Body of pancreas (tissue), 4 donors: ENCODE results near the gene PAWR. TPM values are rescaled to one million over a fixed set of nuclear protein-coding genes. Genes with fewer than 3 reads are reported as not detected.
"Not testable (repeated sequence)": the region's sequence is repeated elsewhere in the genome, so short reads cannot be mapped to it uniquely, and the experiment has no call there.

Source experiments
- ATAC-seq: fragments of 150-250 bp; one replicate; pipeline ENCODE4 v1.9.1; 2016
- DNase-seq, 4 donors: peaks; one replicate each; pipeline ENCODE4 v3.0.0-alpha.2; 2019
- H3K27ac ChIP-seq, 4 donors: fragments of 200-600 bp; sonication (generic); 1 replicate in 3 of 4; 2 replicates in 1 of 4; pipeline versions ENCODE4 v1.5.1 to v1.6.1; 2016 to 2019; ENCODE audit warnings: mild to moderate bottlenecking in 1 of 4, mixed read lengths in 1 of 4, moderate library complexity in 1 of 4
- H3K27me3 ChIP-seq, 2 donors: fragments of 200-600 bp; sonication (generic); one replicate each; pipeline ENCODE4 v1.6.0; 2016; ENCODE audit warnings: mild to moderate bottlenecking in 1 of 2
- H3K36me3 ChIP-seq, 2 donors: fragments of 200-600 bp; sonication (generic); replicated peaks in 1 of 2; 2 replicates each; pipeline ENCODE4 v1.5.1; 2016; ENCODE audit warnings: low read depth in 2 of 2; ENCODE audit not compliant: insufficient read depth in 1 of 2
- H3K4me1 ChIP-seq: fragments of 200-600 bp; sonication (generic); one replicate; pipeline ENCODE4 v1.6.0; 2016
- H3K4me3 ChIP-seq, 2 donors: fragments of 200-600 bp; sonication (generic); 1 replicate in 1 of 2; 2 replicates in 1 of 2; pipeline ENCODE4 v1.5.1; 2016 to 2019
- H3K9me3 ChIP-seq, 3 donors: fragments of 200-600 bp; sonication (generic); 1 replicate in 2 of 3; 2 replicates in 1 of 3; pipeline ENCODE4 v1.5.1; 2016
- POLR2A ChIP-seq, 3 donors: fragments of 450-650 bp; IDR thresholded peaks; one replicate each; pipeline ENCODE4 v1.6.1; 2016; ENCODE audit warnings: antibody characterized with exemption in 3 of 3, mild to moderate bottlenecking in 2 of 3
- WGBS, 2 donors: methylation state at CpG; one replicate each; pipeline ENCODE4 v1.1.5; 2017; 5-methylcytosine and 5-hydroxymethylcytosine counted together
- intact Hi-C: fragments of 100-400 bp; cut with DNase I; formaldehyde crosslinking; loops from one replicate; pipeline ENCODE4 v1.15.1; 2023
- total RNA-seq, 2 donors: library from RNA; depleted of rRNA; stranded (reverse); fragments of >200 nt; gene quantifications; one replicate each; pipeline ENCODE4 v1.1.0, GENCODE V29; 2016
- TF ChIP-seq, protein P1 (sequence below), 7 experiments: fragments of 450-650 bp in 4 of 7; fragments of 200-600 bp in 3 of 7; sonication (generic) in 3 of 7; IDR thresholded peaks; one replicate each; pipeline ENCODE4 v1.5.1; 2016 to 2019; ENCODE audit warnings: antibody characterized with exemption in 7 of 7

The PAWR gene
- total RNA-seq, 2 donors from 2014 or later = 19.8 to 49.0 TPM

DNA sequence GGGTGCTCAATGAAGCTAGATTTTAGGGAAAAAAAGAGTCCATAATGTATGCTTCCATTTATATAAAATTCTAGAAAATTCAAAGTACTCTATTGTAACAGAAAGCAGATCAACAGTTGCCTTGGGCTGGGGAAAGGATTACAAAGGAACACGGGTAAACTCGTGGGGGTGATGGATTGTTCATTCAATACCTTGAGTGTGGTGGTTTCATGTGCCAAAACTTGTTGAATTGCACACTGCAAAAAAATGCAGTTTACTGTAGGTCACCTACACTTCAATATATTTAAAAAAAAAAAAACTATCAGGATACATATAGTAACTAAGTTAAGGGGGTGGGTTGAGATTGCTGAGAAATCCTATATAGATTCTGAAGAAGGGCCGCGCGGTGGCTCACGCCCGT is 33.6 kb downstream of the PAWR start:
- intact Hi-C loops = no loop called here
- H3K9me3 ChIP-seq = no peaks in the 10 kb centered on the region
- H3K4me3 ChIP-seq = no peak overlapping the region
- no peaks in the 10 kb centered on the region for H3K27me3 ChIP-seq
- H3K36me3 ChIP-seq = no peaks in the 10 kb centered on the region
- DNase-seq (no peak), ATAC-seq (no peak)
- H3K27ac ChIP-seq = no peak overlapping the region
- peaks cover 17% of the 10 kb centered on the region for H3K4me1 ChIP-seq
- TF ChIP-seq, protein P1, sequence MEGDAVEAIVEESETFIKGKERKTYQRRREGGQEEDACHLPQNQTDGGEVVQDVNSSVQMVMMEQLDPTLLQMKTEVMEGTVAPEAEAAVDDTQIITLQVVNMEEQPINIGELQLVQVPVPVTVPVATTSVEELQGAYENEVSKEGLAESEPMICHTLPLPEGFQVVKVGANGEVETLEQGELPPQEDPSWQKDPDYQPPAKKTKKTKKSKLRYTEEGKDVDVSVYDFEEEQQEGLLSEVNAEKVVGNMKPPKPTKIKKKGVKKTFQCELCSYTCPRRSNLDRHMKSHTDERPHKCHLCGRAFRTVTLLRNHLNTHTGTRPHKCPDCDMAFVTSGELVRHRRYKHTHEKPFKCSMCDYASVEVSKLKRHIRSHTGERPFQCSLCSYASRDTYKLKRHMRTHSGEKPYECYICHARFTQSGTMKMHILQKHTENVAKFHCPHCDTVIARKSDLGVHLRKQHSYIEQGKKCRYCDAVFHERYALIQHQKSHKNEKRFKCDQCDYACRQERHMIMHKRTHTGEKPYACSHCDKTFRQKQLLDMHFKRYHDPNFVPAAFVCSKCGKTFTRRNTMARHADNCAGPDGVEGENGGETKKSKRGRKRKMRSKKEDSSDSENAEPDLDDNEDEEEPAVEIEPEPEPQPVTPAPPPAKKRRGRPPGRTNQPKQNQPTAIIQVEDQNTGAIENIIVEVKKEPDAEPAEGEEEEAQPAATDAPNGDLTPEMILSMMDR (IDR thresholded peaks at IDR 0.05) = no peak
- TF ChIP-seq POLR2A (IDR thresholded peaks at IDR 0.05) = no peak
- WGBS, 2 donors = 94 to 99% methylated on average over 7 of the region's 7 CpGs

DNA sequence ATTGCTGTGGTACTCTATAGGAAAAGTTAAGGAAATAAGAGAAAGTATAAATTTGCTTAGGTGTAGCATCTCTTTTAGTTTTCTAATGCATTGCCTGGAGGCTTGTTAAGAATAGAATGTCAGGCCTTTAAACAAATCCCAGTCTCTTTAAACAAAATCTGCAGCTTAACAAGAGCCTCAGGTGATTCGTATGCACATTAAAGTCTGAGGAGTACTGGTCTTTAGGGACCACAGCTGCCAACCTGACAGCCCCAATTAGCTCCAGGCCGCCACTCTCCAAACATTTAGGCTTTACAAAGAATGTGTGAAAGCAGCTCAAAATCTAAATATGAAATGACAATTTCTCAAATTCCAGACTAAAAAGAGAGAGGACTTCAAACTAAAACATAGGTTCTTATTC is 35.7 kb downstream of the PAWR start:
- peaks cover 12% of the 10 kb centered on the region for H3K4me1 ChIP-seq
- H3K4me3 ChIP-seq = no peak overlapping the region
- no peaks in the 10 kb centered on the region for H3K9me3 ChIP-seq
- H3K27me3 ChIP-seq = no peaks in the 10 kb centered on the region
- ATAC-seq (no peak), DNase-seq (no peak)
- H3K27ac ChIP-seq = no peak overlapping the region
- H3K36me3 ChIP-seq = no peaks in the 10 kb centered on the region
- TF ChIP-seq, protein P1 (IDR thresholded peaks at IDR 0.05) = no peak
- no peak for TF ChIP-seq POLR2A (IDR thresholded peaks at IDR 0.05)
- intact Hi-C loops = no loop called here
- WGBS, 2 donors = 91 to 94% methylated on average over 2 of the region's 2 CpGs

DNA sequence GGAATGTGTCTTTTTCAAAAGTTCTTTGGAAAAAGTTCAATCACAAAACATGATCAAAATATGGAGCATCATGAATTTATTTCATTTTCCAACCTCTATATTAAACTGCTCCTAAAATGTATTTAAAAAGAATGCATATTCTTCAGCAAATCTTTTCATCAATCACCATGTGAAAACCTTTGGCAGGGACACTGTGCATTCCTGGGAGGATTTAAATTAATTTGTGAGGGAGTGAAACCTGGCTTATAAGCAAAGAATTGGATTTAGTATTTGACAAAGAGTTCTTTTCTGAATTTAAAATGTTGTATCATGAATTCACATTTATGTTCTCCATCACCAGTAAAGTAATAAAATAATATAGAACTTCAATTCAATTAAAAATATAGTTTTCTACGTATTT is 38.2 kb downstream of the PAWR start:
- DNase-seq = no peak
- no peak for ATAC-seq
- TF ChIP-seq, protein P1 (IDR thresholded peaks at IDR 0.05) = no peak
- no peak for TF ChIP-seq POLR2A (IDR thresholded peaks at IDR 0.05)
- peaks cover 4% of the 10 kb centered on the region for H3K4me1 ChIP-seq
- no peaks in the 10 kb centered on the region for H3K36me3 ChIP-seq
- intact Hi-C loops = no loop called here
- H3K9me3 ChIP-seq = no peaks in the 10 kb centered on the region
- WGBS, 2 donors = 95% methylated on average over 1 of the region's 1 CpG
- no peak overlapping the region for H3K27ac ChIP-seq
- H3K27me3 ChIP-seq = no peaks in the 10 kb centered on the region
- no peak overlapping the region for H3K4me3 ChIP-seq

DNA sequence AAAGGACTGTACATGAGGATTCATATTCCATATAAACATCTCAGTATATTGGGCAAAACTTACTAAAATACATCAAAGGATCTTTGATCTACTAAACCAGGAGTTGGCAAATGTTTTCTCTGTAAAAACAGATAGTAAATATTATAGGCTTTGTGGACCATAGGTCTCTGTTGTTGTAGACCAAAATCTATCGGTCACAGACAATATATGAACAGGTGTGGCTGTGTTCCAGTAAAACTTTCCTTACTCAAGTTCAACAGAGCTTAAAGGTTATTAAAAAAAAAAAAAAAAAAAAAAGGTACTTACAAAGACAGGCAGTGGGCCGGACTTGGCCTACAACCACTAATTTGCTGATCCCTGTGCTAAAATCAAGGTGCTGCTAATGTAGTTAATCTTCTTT is 40.3 kb downstream of the PAWR start:
- DNase-seq = no peak

DNA sequence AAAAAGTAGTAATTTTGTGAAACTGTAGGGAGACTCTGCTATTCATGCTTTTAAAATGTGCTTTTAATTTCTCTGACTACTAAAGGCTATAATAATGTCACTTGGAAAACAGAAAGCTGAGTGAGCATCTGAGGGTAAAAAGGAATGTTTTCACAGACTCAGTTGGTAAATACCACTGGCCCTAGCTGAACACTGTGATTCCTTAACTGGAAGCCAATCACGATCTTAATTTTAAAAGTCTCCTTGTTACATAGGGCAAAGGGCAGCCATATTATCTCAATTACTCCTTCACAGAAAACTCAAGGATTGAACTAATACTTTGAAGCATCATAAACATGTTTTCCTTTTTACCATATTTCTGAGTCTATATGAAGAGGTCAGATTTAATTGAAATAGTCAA is 41.9 kb downstream of the PAWR start:
- Histone ChIP-seq H3K27me3 (no peaks in the 10 kb centered on the region), H3K27ac (no peak overlapping the region), H3K36me3 (no peaks in the 10 kb centered on the region), H3K4me3 (no peak overlapping the region), H3K9me3 (no peaks in the 10 kb centered on the region), H3K4me1 (peaks cover 25% of the 10 kb centered on the region)
- DNase-seq (no peak), ATAC-seq (no peak)
- TF ChIP-seq POLR2A (IDR thresholded peaks at IDR 0.05) = no peak
- TF ChIP-seq, protein P1 (IDR thresholded peaks at IDR 0.05) = no peak
- WGBS, 2 donors = 37 to 41% methylated on average over 1 of the region's 1 CpG
- intact Hi-C loops = no loop called here

More for the DNA sequence above, 40.3 kb downstream of the PAWR start:
- Histone ChIP-seq H3K36me3 (no peaks in the 10 kb centered on the region), H3K4me3 (no peak overlapping the region), H3K9me3 (no peaks in the 10 kb centered on the region), H3K27me3 (no peaks in the 10 kb centered on the region), H3K4me1 (peaks cover 11% of the 10 kb centered on the region), H3K27ac (no peak overlapping the region)
- TF ChIP-seq, protein P1 (IDR thresholded peaks at IDR 0.05) = no peak
- ATAC-seq = no peak
- intact Hi-C loops = no loop called here
- 66 to 69% methylated on average over 2 of the region's 2 CpGs for WGBS, 2 donors

DNA sequence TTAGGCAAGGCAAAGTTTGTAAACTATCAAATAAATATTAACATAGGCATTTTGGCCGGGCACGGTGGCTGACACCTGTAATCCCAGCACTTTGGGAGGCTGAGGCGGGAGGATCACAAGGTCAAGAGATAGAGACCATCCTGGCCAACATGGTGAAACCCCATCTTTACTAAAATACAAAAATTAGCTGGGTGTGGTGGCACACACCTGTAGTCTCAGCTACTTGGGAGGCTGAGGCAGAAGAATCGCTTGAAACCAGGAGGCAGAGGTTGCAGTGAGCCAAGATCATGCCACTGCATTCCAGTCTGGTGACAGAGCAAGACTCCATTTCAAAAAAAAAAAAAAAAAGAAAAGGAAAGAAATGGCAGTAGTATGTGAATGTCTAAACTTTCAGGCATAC is 43.9 kb downstream of the PAWR start:
- DNase-seq, intact Hi-C loops: not testable (repeated sequence)
- H3K4me1 ChIP-seq = peaks cover 31% of the 10 kb centered on the region

More for the DNA sequence above, 43.9 kb downstream of the PAWR start:
- not testable (repeated sequence) for ATAC-seq, H3K27ac ChIP-seq, H3K27me3 ChIP-seq, H3K36me3 ChIP-seq, H3K4me3 ChIP-seq, H3K9me3 ChIP-seq
- WGBS, 2 donors = 93 to 98% methylated on average over 4 of the region's 4 CpGs
